CD14-positive monocyte (primary cell): ENCODE results near the gene HINT2. TPM values are rescaled to one million over a fixed set of nuclear protein-coding genes. Genes with fewer than 3 reads are reported as not detected.

Experiments used
- DNase-seq, 3 donors: peaks; one replicate each; pipeline ENCODE4 v3.0.0-alpha.2; 2011 to 2022
- H2AFZ ChIP-seq: 2 replicates; pipeline ENCODE4 v1.6.0; 2012; ENCODE audit warnings: mild to moderate bottlenecking, low read depth, low read length, inconsistent platforms; ENCODE audit not compliant: insufficient read depth, poor library complexity, severe bottlenecking
- H3K27ac ChIP-seq, 2 donors: 1 replicate in 1 of 2; 2 replicates in 1 of 2; pipeline ENCODE4 v1.5.1; 2012 to 2013; ENCODE audit warnings: low read length in 2 of 2, control low read depth in 1 of 2, inconsistent platforms in 1 of 2, low read depth in 1 of 2, mild to moderate bottlenecking in 1 of 2
- H3K27me3 ChIP-seq, 2 donors: one replicate each; pipeline versions ENCODE4 v1.6.0 to v1.6.1; 2011 to 2013; ENCODE audit warnings: low read length in 2 of 2; ENCODE audit not compliant: control insufficient read depth in 2 of 2, insufficient read depth in 2 of 2
- H3K36me3 ChIP-seq, 2 donors: replicated peaks in 1 of 2; 1 replicate in 1 of 2; 2 replicates in 1 of 2; pipeline versions ENCODE4 v1.5.1 to v1.6.1; 2012 to 2013; ENCODE audit warnings: low read length in 2 of 2, control low read depth in 1 of 2, inconsistent platforms in 1 of 2, mild to moderate bottlenecking in 1 of 2; ENCODE audit not compliant: insufficient read depth in 2 of 2, control insufficient read depth in 1 of 2
- H3K4me1 ChIP-seq, 2 donors: 1 replicate in 1 of 2; 2 replicates in 1 of 2; pipeline versions ENCODE4 v1.5.1 to v1.6.1; 2012 to 2013; ENCODE audit warnings: low read length in 2 of 2, control low read depth in 1 of 2, inconsistent platforms in 1 of 2, mild to moderate bottlenecking in 1 of 2, moderate library complexity in 1 of 2; ENCODE audit not compliant: insufficient read depth in 2 of 2, control insufficient read depth in 1 of 2
- H3K4me2 ChIP-seq: replicated peaks from 2 replicates; pipeline ENCODE3; 2012; ENCODE audit warnings: low read length, moderate library complexity, mild to moderate bottlenecking; ENCODE audit not compliant: poor library complexity, severe bottlenecking; ENCODE audit errors: extremely low read depth
- H3K4me3 ChIP-seq, 3 experiments: fragments of 200-600 bp in 1 of 3; sonication (generic) in 1 of 3; replicated peaks in 1 of 3; 1 replicate in 2 of 3; 2 replicates in 1 of 3; pipeline ENCODE4 v1.5.1; 2011 to 2013; ENCODE audit warnings: low read length in 3 of 3, mild to moderate bottlenecking in 3 of 3, control low read depth in 2 of 3, low read depth in 2 of 3, inconsistent platforms in 1 of 3, moderate library complexity in 1 of 3
- H3K79me2 ChIP-seq: 2 replicates; pipeline ENCODE4 v1.6.0; 2012; ENCODE audit warnings: mild to moderate bottlenecking, control low read depth, inconsistent platforms, low read length, moderate library complexity; ENCODE audit not compliant: insufficient read depth
- H3K9ac ChIP-seq: 2 replicates; pipeline ENCODE4 v1.6.0; 2017; ENCODE audit warnings: low read length, mild to moderate bottlenecking; ENCODE audit not compliant: insufficient read depth, poor library complexity, severe bottlenecking
- H3K9me3 ChIP-seq, 2 donors: replicated peaks in 1 of 2; 1 replicate in 1 of 2; 2 replicates in 1 of 2; pipeline versions ENCODE4 v1.5.1 to v1.6.1; 2012 to 2013; ENCODE audit warnings: low read length in 2 of 2, control low read depth in 1 of 2; ENCODE audit not compliant: control insufficient read depth in 1 of 2, insufficient read depth in 1 of 2
- H4K20me1 ChIP-seq: 2 replicates; pipeline ENCODE4 v1.6.0; 2012; ENCODE audit warnings: mild to moderate bottlenecking, low read length, control low read depth, moderate library complexity; ENCODE audit not compliant: insufficient read depth
- H3K27ac Mint-ChIP-seq, 7 donors: one replicate each; pipeline ENCODE4 v1.8.0; 2020; ENCODE audit warnings: mild to moderate bottlenecking in 7 of 7, mixed read lengths in 7 of 7, moderate library complexity in 6 of 7, inconsistent platforms in 2 of 7
- H3K27me3 Mint-ChIP-seq, 3 donors: one replicate each; pipeline ENCODE4 v1.8.0; 2021 to 2022; ENCODE audit warnings: low read depth in 3 of 3, mild to moderate bottlenecking in 3 of 3, mixed read lengths in 3 of 3, moderate library complexity in 3 of 3, inconsistent platforms in 1 of 3
- H3K36me3 Mint-ChIP-seq, 2 donors: one replicate each; pipeline ENCODE4 v1.8.0; 2020; ENCODE audit warnings: mixed read lengths in 2 of 2, inconsistent platforms in 1 of 2, mild to moderate bottlenecking in 1 of 2
- H3K4me1 Mint-ChIP-seq: one replicate; pipeline ENCODE4 v1.8.0; 2020; ENCODE audit warnings: mild to moderate bottlenecking, mixed read lengths
- H3K4me3 Mint-ChIP-seq, 2 donors: one replicate each; pipeline ENCODE4 v1.8.0; 2020; ENCODE audit warnings: mild to moderate bottlenecking in 2 of 2, mixed read lengths in 2 of 2, moderate library complexity in 1 of 2
- H3K9me3 Mint-ChIP-seq, 7 donors: one replicate each; pipeline ENCODE4 v1.8.0; 2020 to 2022; ENCODE audit warnings: mixed read lengths in 7 of 7, mild to moderate bottlenecking in 6 of 7, moderate library complexity in 6 of 7, inconsistent platforms in 2 of 7
- CTCF ChIP-seq: fragments of 200-600 bp; IDR thresholded peaks from one replicate; pipeline ENCODE4 v1.8.0; 2022; ENCODE audit warnings: antibody characterized with exemption, mild to moderate bottlenecking
- WGBS: methylation state at CpG from one replicate; pipeline ENCODE4 v1.1.5; 2013; ENCODE audit warnings: missing lambda C conversion rate; ENCODE audit not compliant: insufficient coverage; 5-methylcytosine and 5-hydroxymethylcytosine counted together
- intact Hi-C, 2 donors: fragments of 100-400 bp; cut with micrococcal nuclease; formaldehyde crosslinking; loops; one replicate each; pipeline versions ENCODE4 v1.15.0 to v1.15.1; 2023
- polyA plus RNA-seq, 3 donors: library from polyadenylated mRNA; depleted of rRNA in 1 of 3; unstranded in 2 of 3; stranded (reverse) in 1 of 3; fragments of 300-500 nt in 2 of 3; fragments of >200 nt in 1 of 3; fragmentation: Illumina TruSeq in 2 of 3; gene quantifications; 1 replicate in 2 of 3; 2 replicates in 1 of 3; pipeline ENCODE4 v1.2.3, GENCODE V29; 2012 to 2021

The HINT2 gene
- polyA plus RNA-seq, 3 donors = 19.9 to 64.5 (median 59.1) TPM

- Mint-ChIP-seq H3K4me1 (peaks cover 11% of the 10 kb centered on the region), H3K9me3 (peaks cover 0 to 4% (median 0%) of the 10 kb centered on the region in 7 donors), H3K4me3 (peak within 1 kb of the TSS; percentile 34 to 74), H3K27ac (no peak within 1 kb of the TSS), H3K36me3 (peaks cover 0 to 1% of the 10 kb centered on the region in 2 donors), H3K27me3 (peaks cover 15 to 23% (median 15%) of the 10 kb centered on the region in 3 donors)
- Histone ChIP-seq H3K9me3 (no peaks in the 10 kb centered on the region), H3K4me1 (no peaks in the 10 kb centered on the region), H4K20me1 (no peaks in the 10 kb centered on the region), H3K27me3 (peaks cover 0 to 13% of the 10 kb centered on the region in 2 donors), H3K27ac (no peak within 1 kb of the TSS), H3K9ac (no peak within 1 kb of the TSS), H3K36me3 (no peaks in the 10 kb centered on the region), H3K4me3 (no peak within 1 kb of the TSS), H2AFZ (peak within 1 kb of the TSS; percentile 46), H3K79me2 (no peaks in the 10 kb centered on the region), H3K4me2 (peak within 1 kb of the TSS; percentile 35)
- TF ChIP-seq CTCF = no peak
- intact Hi-C loops = loop anchor here in 1 of 2 donors (5.0 kb wide), 1 partner anchor 91 kb away; no protein-coding TSS in a partner anchor
- 28% methylated on average over 42 of the region's 64 CpGs for WGBS
- no peak for DNase-seq
Measured at GRCh38 chr9:35791297-35791921, 23.4 kb downstream of the HINT2 start, which contains the start of gene NPR2. NPR2 (plus strand) TSS chr9:35791591; CDS start chr9:35792409, 818 bp downstream.

GRCh38 chr9:35790385-35791296 lies 24.2 kb downstream of the HINT2 start:
- peaks cover 0 to 1% of the 10 kb centered on the region in 2 donors for H3K36me3 Mint-ChIP-seq
- peak; percentile 82 for TF ChIP-seq CTCF
- H3K4me3 Mint-ChIP-seq = peak overlapping the region; percentile 34 to 74
- WGBS = 80% methylated on average over 26 of the region's 37 CpGs
- H3K27me3 ChIP-seq = peaks cover 0 to 13% of the 10 kb centered on the region in 2 donors
- H3K27me3 Mint-ChIP-seq = peaks cover 15 to 23% (median 15%) of the 10 kb centered on the region in 3 donors
- no peak overlapping the region for H3K9ac ChIP-seq
- no peaks in the 10 kb centered on the region for H3K4me1 ChIP-seq
- no peaks in the 10 kb centered on the region for H3K9me3 ChIP-seq
- peak; percentile 52 to 64 (median 62) for DNase-seq
- intact Hi-C loops = loop anchor here (1.0 to 5.0 kb wide), 2 partner anchors 92 kb away; no protein-coding TSS in a partner anchor
- no peak overlapping the region for H2AFZ ChIP-seq
- H4K20me1 ChIP-seq = no peaks in the 10 kb centered on the region
- no peak overlapping the region for H3K27ac Mint-ChIP-seq
- peaks cover 0 to 4% (median 0%) of the 10 kb centered on the region in 7 donors for H3K9me3 Mint-ChIP-seq
- peaks cover 11% of the 10 kb centered on the region for H3K4me1 Mint-ChIP-seq
- no peaks in the 10 kb centered on the region for H3K36me3 ChIP-seq
- H3K79me2 ChIP-seq = no peaks in the 10 kb centered on the region
- no peak overlapping the region for H3K27ac ChIP-seq
- no peak overlapping the region for H3K4me3 ChIP-seq
- peak overlapping the region; percentile 35 for H3K4me2 ChIP-seq
